H1 (cell line): ENCODE measurements around the gene TATDN2. TPM values are rescaled to one million over a fixed set of nuclear protein-coding genes. Genes with fewer than 3 reads are reported as not detected.

ENCODE experiments used
- CTCF ChIA-PET: fragments of 300-600 bp; sonication (Branson Sonifier 250); formaldehyde crosslinking; loops from one replicate; lab custom pipeline; 2021; ENCODE audit not compliant: partially characterized antibody; lab: Charles Lee
- POLR2A ChIA-PET: fragments of 300-600 bp; sonication (Branson Sonifier 250); formaldehyde crosslinking; loops from one replicate; lab custom pipeline; 2021; ENCODE audit warnings: inconsistent platforms; ENCODE audit not compliant: partially characterized antibody; lab: Charles Lee
- DNase-seq, 2 experiments: peaks; one replicate each; pipeline versions ENCODE4 v3.0.0 to v3.0.0-alpha.2; 2010 to 2022; ENCODE audit warnings: low spot score in 2 of 2, low read depth in 1 of 2, mixed read lengths in 1 of 2
- FAIRE-seq: peaks from 2 replicates; lab custom pipeline; 2011; peaks lifted over from hg19 to GRCh38; lab: Jason Lieb, UNC
- H2AFZ ChIP-seq: 2 replicates; pipeline ENCODE4 v1.8.1; 2012; ENCODE audit warnings: low read length, inconsistent platforms
- H2AK5ac ChIP-seq: 2 replicates; pipeline ENCODE4 v1.6.1; 2013; ENCODE audit warnings: low read depth, low read length
- H2BK120ac ChIP-seq: replicated peaks from 2 replicates; pipeline ENCODE3; 2013; ENCODE audit warnings: low read depth, low read length, inconsistent platforms
- H2BK12ac ChIP-seq: 2 replicates; pipeline ENCODE4 v1.6.1; 2013; ENCODE audit warnings: low read depth, low read length
- H2BK15ac ChIP-seq: 2 replicates; pipeline ENCODE4 v1.6.1; 2013; ENCODE audit warnings: low read length
- H2BK20ac ChIP-seq: 2 replicates; pipeline ENCODE4 v1.6.1; 2013; ENCODE audit warnings: low read length
- H2BK5ac ChIP-seq: 2 replicates; pipeline ENCODE4 v1.6.1; 2013; ENCODE audit warnings: low read depth, low read length
- H3K14ac ChIP-seq: 2 replicates; pipeline ENCODE4 v1.6.1; 2013; ENCODE audit warnings: inconsistent platforms; ENCODE audit not compliant: insufficient read length
- H3K18ac ChIP-seq: 2 replicates; pipeline ENCODE4 v1.6.1; 2013; ENCODE audit warnings: low read length; ENCODE audit errors: extremely low read depth
- H3K23ac ChIP-seq: 2 replicates; pipeline ENCODE4 v1.6.1; 2013; ENCODE audit warnings: inconsistent platforms; ENCODE audit not compliant: insufficient read length
- H3K23me2 ChIP-seq: 2 replicates; pipeline ENCODE4 v1.6.1; 2013; ENCODE audit warnings: low read depth, low read length
- H3K27ac ChIP-seq: 2 replicates; pipeline ENCODE4 v1.6.1; 2011; ENCODE audit warnings: low read depth, low read length, inconsistent platforms
- H3K27me3 ChIP-seq, 4 experiments: replicated peaks in 1 of 4; 1 replicate in 1 of 4; 2 replicates in 3 of 4; pipeline versions ENCODE4 v1.6.1 to v1.8.1; 2011 to 2013; ENCODE audit warnings: low read length in 3 of 4, mild to moderate bottlenecking in 3 of 4, inconsistent platforms in 2 of 4, mixed read lengths in 2 of 4, moderate library complexity in 1 of 4; ENCODE audit not compliant: control insufficient read depth in 3 of 4, insufficient read depth in 3 of 4; ENCODE audit errors: extremely low read depth in 1 of 4
- H3K36me3 ChIP-seq, 4 experiments: 2 replicates each; pipeline versions ENCODE4 v1.6.1 to v1.8.1; 2011 to 2013; ENCODE audit warnings: mild to moderate bottlenecking in 4 of 4, low read length in 3 of 4, moderate library complexity in 2 of 4, control low read depth in 1 of 4, inconsistent platforms in 1 of 4; ENCODE audit not compliant: insufficient read depth in 4 of 4, control insufficient read depth in 2 of 4
- H3K4ac ChIP-seq: replicated peaks from 2 replicates; pipeline ENCODE3; 2013; ENCODE audit warnings: low read length, low read depth, mixed read lengths, inconsistent platforms; ENCODE audit not compliant: insufficient read length
- H3K4me1 ChIP-seq, 4 experiments: replicated peaks in 1 of 4; 1 replicate in 1 of 4; 2 replicates in 3 of 4; pipeline versions ENCODE4 v1.6.1 to v1.8.1; 2011 to 2013; ENCODE audit warnings: low read length in 3 of 4, inconsistent platforms in 2 of 4, mixed read lengths in 1 of 4; ENCODE audit not compliant: insufficient read depth in 4 of 4, control insufficient read depth in 3 of 4
- H3K4me2 ChIP-seq, 2 experiments: 2 replicates each; pipeline versions ENCODE4 v1.6.1 to v1.8.1; 2011 to 2013; ENCODE audit warnings: low read depth in 2 of 2, low read length in 2 of 2, control low read depth in 1 of 2, inconsistent platforms in 1 of 2, mild to moderate bottlenecking in 1 of 2; ENCODE audit not compliant: insufficient read depth in 1 of 2
- H3K4me3 ChIP-seq, 4 experiments: fragments of 200-600, 300-600 bp in 1 of 4; sonication (generic), shearing (Covaris generic), sonication (Bioruptor Twin) in 1 of 4; 2 replicates each; pipeline versions ENCODE4 v1.5.1 to v1.8.1; 2011 to 2016; ENCODE audit warnings: low read length in 4 of 4, low read depth in 3 of 4, control low read depth in 2 of 4, inconsistent platforms in 2 of 4, mild to moderate bottlenecking in 2 of 4, mixed read lengths in 1 of 4, moderate library complexity in 1 of 4; ENCODE audit not compliant: insufficient read depth in 2 of 4; ENCODE audit errors: extremely low read depth in 1 of 4
- H3K56ac ChIP-seq: replicated peaks from 2 replicates; pipeline ENCODE3; 2013; ENCODE audit warnings: low read depth, mild to moderate bottlenecking, mixed read lengths, low read length, inconsistent platforms; ENCODE audit not compliant: insufficient read length
- H3K79me1 ChIP-seq: 2 replicates; pipeline ENCODE4 v1.6.1; 2013; ENCODE audit warnings: low read depth, low read length, control low read depth
- H3K79me2 ChIP-seq, 2 experiments: 2 replicates each; pipeline versions ENCODE4 v1.6.1 to v1.8.1; 2012 to 2013; ENCODE audit warnings: low read length in 2 of 2, mild to moderate bottlenecking in 2 of 2, inconsistent platforms in 1 of 2; ENCODE audit not compliant: insufficient read depth in 2 of 2, control insufficient read depth in 1 of 2
- H3K9ac ChIP-seq, 4 experiments: replicated peaks in 1 of 4; 1 replicate in 1 of 4; 2 replicates in 3 of 4; pipeline versions ENCODE4 v1.6.1 to v1.8.1; 2011 to 2013; ENCODE audit warnings: low read depth in 3 of 4, low read length in 3 of 4, control low read depth in 2 of 4, mild to moderate bottlenecking in 2 of 4, moderate library complexity in 2 of 4, inconsistent platforms in 1 of 4; ENCODE audit errors: extremely low read depth in 1 of 4
- H3K9me3 ChIP-seq, 2 experiments: 2 replicates each; pipeline versions ENCODE4 v1.6.1 to v1.8.1; 2012 to 2013; ENCODE audit warnings: mild to moderate bottlenecking in 2 of 2, moderate library complexity in 2 of 2, control low read depth in 1 of 2, inconsistent platforms in 1 of 2, low read depth in 1 of 2, low read length in 1 of 2, mixed read lengths in 1 of 2; ENCODE audit not compliant: insufficient read depth in 2 of 2
- H4K20me1 ChIP-seq, 2 experiments: replicated peaks in 1 of 2; 2 replicates each; pipeline versions ENCODE3 to v1.8.1; 2011 to 2013; ENCODE audit warnings: inconsistent platforms in 2 of 2, low read length in 2 of 2, mild to moderate bottlenecking in 1 of 2; ENCODE audit not compliant: insufficient read depth in 2 of 2, control insufficient read depth in 1 of 2
- H4K5ac ChIP-seq: 2 replicates; pipeline ENCODE4 v1.6.1; 2013; ENCODE audit warnings: low read length, low read depth, mixed read lengths, inconsistent platforms; ENCODE audit not compliant: insufficient read length
- H4K8ac ChIP-seq: 2 replicates; pipeline ENCODE4 v1.8.0; 2013; ENCODE audit warnings: mild to moderate bottlenecking, moderate library complexity, low read length, inconsistent platforms; ENCODE audit not compliant: insufficient read depth; ENCODE audit errors: extremely low read depth
- H4K91ac ChIP-seq: replicated peaks from 2 replicates; pipeline ENCODE3; 2013; ENCODE audit warnings: low read length, mixed read lengths, inconsistent platforms; ENCODE audit not compliant: insufficient read length
- CHD2 ChIP-seq: IDR thresholded peaks from 2 replicates; pipeline ENCODE4 v1.6.1; 2012; ENCODE audit warnings: low read length, improper control_type of control experiment
- EZH2 ChIP-seq: fragments of 200-600 bp; sonication (generic); IDR thresholded peaks from 2 replicates; pipeline ENCODE4 v1.7.1; 2012; ENCODE audit warnings: low read depth, mild to moderate bottlenecking, moderate library complexity, low read length, inconsistent platforms; ENCODE audit not compliant: severe bottlenecking
- KDM1A ChIP-seq: fragments of 200-600, 300-600 bp; sonication (generic); IDR thresholded peaks from 2 replicates; pipeline ENCODE4 v1.7.1; 2016; ENCODE audit warnings: mild to moderate bottlenecking, low read length, borderline replicate concordance
- NANOG ChIP-seq: IDR thresholded peaks from 2 replicates; pipeline ENCODE4 v1.6.1; 2011; ENCODE audit warnings: low read length, low read depth, mild to moderate bottlenecking, inconsistent platforms; ENCODE audit not compliant: insufficient read depth, poor library complexity, severe bottlenecking
- NRF1 ChIP-seq: IDR thresholded peaks from 2 replicates; pipeline ENCODE4 v1.6.1; 2011; ENCODE audit warnings: mild to moderate bottlenecking, low read depth, low read length, improper control_type of control experiment
- SRF ChIP-seq: IDR thresholded peaks from 2 replicates; pipeline ENCODE4 v1.6.1; 2011; ENCODE audit warnings: mild to moderate bottlenecking, low read depth, low read length, moderate library complexity
- SUZ12 ChIP-seq: fragments of 200-600 bp; sonication (generic); IDR thresholded peaks from 2 replicates; pipeline ENCODE4 v1.6.1; 2012; ENCODE audit warnings: mild to moderate bottlenecking, inconsistent platforms, low read length, moderate library complexity, mixed read lengths
- WGBS, 2 experiments: shearing (Covaris generic) in 1 of 2; methylation state at CpG; one replicate each; pipeline versions ENCODE4 v1.1.6 to v1.1.7; 2013 to 2015; ENCODE audit warnings: low lambda C conversion rate in 2 of 2, mixed read lengths in 2 of 2, inconsistent platforms in 1 of 2, low coverage in 1 of 2, missing lambda C conversion rate in 1 of 2; ENCODE audit not compliant: insufficient replicate concordance in 2 of 2, insufficient coverage in 1 of 2, insufficient read length in 1 of 2; ENCODE audit errors: extremely low coverage in 1 of 2, missing lambda C conversion rate in 1 of 2; 5-methylcytosine and 5-hydroxymethylcytosine counted together
- polyA plus RNA-seq, 7 experiments: library from polyadenylated mRNA; depleted of rRNA in 3 of 7; stranded (reverse) in 5 of 7; unstranded in 2 of 7; fragments of >200 nt in 5 of 7; fragments of 200-250 nt in 2 of 7; gene quantifications; 1 replicate in 5 of 7; 2 replicates in 1 of 7; 4 replicates in 1 of 7; pipeline versions ENCODE4 v1.2.1 to v1.2.3, GENCODE V29; 2011 to 2013; ENCODE audit warnings: missing spikeins in 2 of 7, mixed read lengths in 2 of 7
- total RNA-seq: library from RNA; stranded (reverse); fragmentation: NEBNext Ultra II Directional; extraction: Animal tissue kit (Norgen Biotek cat#: 25700); gene quantifications from 2 replicates; pipeline ENCODE4 v1.2.1, GENCODE V29; 2021
- TF ChIP-seq, protein P1 (sequence below), 3 experiments: IDR thresholded peaks; 1 replicate in 2 of 3; 2 replicates in 1 of 3; pipeline versions ENCODE4 v1.5.1 to v1.6.1; 2011; ENCODE audit warnings: low read length in 3 of 3, mild to moderate bottlenecking in 3 of 3, inconsistent platforms in 2 of 3, low read depth in 1 of 3, moderate library complexity in 1 of 3; ENCODE audit not compliant: insufficient read depth in 1 of 3; ENCODE audit errors: control extremely low read depth in 1 of 3
- TF ChIP-seq, protein P2 (sequence below): IDR thresholded peaks from 2 replicates; pipeline ENCODE4 v1.6.1; 2012; ENCODE audit warnings: inconsistent platforms

TATDN2 gene
- total and polyA plus RNA-seq, 2 of the 8 experiments (the other 6 are each of a cell fraction or from before 2014, with no cell fraction given): 12.1 to 34.8 TPM

DNA sequence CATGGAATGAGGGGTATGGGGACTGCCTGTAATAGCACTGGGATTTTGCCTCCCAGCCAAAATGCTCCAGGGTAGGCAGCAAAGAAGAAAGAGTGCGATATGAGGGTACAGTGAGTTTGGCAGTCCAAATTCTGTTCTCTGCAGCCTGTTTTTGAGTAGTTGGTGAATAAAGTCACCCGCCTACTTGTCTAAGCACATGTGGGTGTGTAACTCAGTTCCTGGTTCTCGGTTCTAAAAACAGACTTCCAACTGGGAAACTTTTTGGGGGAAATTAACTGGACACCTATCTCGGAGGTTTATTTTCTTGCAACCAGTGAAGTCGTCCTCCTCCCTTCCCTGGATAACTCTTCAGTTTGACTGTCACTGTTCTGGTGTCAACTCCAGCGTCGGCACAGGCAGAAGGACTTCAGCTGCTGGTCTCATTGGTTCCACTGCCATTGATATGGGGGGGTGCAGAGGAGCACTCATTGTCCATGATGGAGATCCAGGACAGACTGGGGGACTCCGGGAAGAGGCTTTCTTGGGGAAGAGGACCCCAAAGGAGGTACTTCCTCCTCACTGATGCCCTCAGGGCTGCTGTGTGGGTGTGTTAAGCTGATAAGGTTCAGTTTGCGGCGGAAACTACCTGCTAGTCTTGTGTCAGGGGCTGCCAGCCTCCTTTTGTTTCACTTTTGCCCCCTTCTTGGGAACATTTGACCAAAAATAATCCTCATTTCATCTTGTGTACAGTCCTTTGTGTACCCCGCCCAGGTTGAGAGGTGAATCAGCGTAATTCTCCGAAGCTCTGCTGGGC is 31.3 kb downstream of the TATDN2 start:
- Histone ChIP-seq H2BK5ac (no peak overlapping the region), H3K23ac (no peak overlapping the region), H4K8ac (peak overlapping the region; percentile 31; the same call in 1 of the 2 replicates), H3K9ac (no peak overlapping the region), H3K4me3 (no peak overlapping the region), H3K79me1 (peaks cover 3% of the 10 kb centered on the region; the same call in 1 of the 2 replicates), H4K5ac (no peak overlapping the region), H3K23me2 (no peaks in the 10 kb centered on the region), H3K18ac (no peak overlapping the region), H3K79me2 (peaks cover 0 to 4% of the 10 kb centered on the region in 2 experiments; a peak in 2 of 4 replicates), H2AFZ (no peak overlapping the region), H2BK15ac (no peak overlapping the region), H3K14ac (no peak overlapping the region), H3K4me2 (no peak overlapping the region), H3K9me3 (no peaks in the 10 kb centered on the region), H2AK5ac (no peak overlapping the region), H3K36me3 (peaks cover 0 to 32% (median 21%) of the 10 kb centered on the region in 4 experiments), H2BK20ac (no peak overlapping the region), H3K27ac (no peak overlapping the region), H3K56ac (no peak overlapping the region), H2BK12ac (no peak overlapping the region), H3K4me1 (no peaks in the 10 kb centered on the region), H2BK120ac (no peak overlapping the region), H4K20me1 (peaks cover 0 to 10% of the 10 kb centered on the region in 2 experiments), H3K4ac (no peak overlapping the region), H3K27me3 (no peaks in the 10 kb centered on the region), H4K91ac (no peak overlapping the region)
- no peak for FAIRE-seq
- ChIA-PET CTCF (interaction anchor here (0.7 to 1.9 kb wide), 9 partner anchors 9 to 581 kb away, joined by 3 to 7 read pairs (median 4); no protein-coding TSS in a partner anchor), POLR2A (interaction anchor here (0.5 to 1.4 kb wide), 2 partner anchors 31 to 226 kb away, joined by 3 read pairs; partner anchors contain the start of gene TATDN2)
- DNase-seq: no peak
- WGBS, 2 experiments: 91% methylated on average over 12 of the region's 13 CpGs; no CpG with 5 or more reads in 1 of the 2 experiments
- TF ChIP-seq KDM1A: no peak
- TF ChIP-seq SRF: no peak
- TF ChIP-seq SUZ12: no peak
- TF ChIP-seq NANOG: no peak
- TF ChIP-seq, protein P1, sequence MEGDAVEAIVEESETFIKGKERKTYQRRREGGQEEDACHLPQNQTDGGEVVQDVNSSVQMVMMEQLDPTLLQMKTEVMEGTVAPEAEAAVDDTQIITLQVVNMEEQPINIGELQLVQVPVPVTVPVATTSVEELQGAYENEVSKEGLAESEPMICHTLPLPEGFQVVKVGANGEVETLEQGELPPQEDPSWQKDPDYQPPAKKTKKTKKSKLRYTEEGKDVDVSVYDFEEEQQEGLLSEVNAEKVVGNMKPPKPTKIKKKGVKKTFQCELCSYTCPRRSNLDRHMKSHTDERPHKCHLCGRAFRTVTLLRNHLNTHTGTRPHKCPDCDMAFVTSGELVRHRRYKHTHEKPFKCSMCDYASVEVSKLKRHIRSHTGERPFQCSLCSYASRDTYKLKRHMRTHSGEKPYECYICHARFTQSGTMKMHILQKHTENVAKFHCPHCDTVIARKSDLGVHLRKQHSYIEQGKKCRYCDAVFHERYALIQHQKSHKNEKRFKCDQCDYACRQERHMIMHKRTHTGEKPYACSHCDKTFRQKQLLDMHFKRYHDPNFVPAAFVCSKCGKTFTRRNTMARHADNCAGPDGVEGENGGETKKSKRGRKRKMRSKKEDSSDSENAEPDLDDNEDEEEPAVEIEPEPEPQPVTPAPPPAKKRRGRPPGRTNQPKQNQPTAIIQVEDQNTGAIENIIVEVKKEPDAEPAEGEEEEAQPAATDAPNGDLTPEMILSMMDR (IDR thresholded peaks at IDR 0.05; ENCODE audit: control extremely low read depth in 1 of 3, insufficient read depth in 1 of 3, low read depth in 1 of 3, low read length in 3 of 3): no peak
- TF ChIP-seq, protein P2, sequence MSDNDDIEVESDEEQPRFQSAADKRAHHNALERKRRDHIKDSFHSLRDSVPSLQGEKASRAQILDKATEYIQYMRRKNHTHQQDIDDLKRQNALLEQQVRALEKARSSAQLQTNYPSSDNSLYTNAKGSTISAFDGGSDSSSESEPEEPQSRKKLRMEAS: no peak
- TF ChIP-seq CHD2: no peak
- TF ChIP-seq NRF1: no peak
- TF ChIP-seq EZH2: no peak
